GM18867 (cell line): ENCODE data around the gene SVEP1.
A peak's percentile ranks its signal among the peaks of the same experiment; 100 is the strongest.

ENCODE experiments used
- ATAC-seq: cut with Tn5 transposase; IDR thresholded peaks from one replicate; pipeline ENCODE4 v1.9.1; 2021; ENCODE audit warnings: mild to moderate bottlenecking, moderate library complexity; ENCODE audit not compliant: unreplicated experiment

Gene SVEP1

DNA sequence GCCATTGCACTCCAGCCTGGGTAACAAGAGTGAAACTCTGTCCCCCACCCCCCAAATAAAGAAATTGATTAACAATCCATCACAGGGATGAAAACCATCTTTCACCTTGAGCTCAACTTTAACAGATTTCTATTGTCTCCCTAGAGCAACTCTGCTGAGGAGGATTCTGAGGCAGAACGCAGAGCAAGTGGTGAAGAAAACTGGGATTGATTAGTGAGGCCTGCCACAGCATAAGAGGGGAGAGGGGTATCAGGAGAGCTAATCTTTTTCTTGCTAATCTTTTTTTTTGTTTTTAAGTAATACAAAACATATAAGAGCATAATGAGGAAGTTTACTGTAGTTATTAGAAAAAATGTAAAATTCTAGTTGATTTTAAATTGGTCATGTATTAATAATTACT is 250.8 kb downstream of the SVEP1 start:
- no peak for ATAC-seq

DNA sequence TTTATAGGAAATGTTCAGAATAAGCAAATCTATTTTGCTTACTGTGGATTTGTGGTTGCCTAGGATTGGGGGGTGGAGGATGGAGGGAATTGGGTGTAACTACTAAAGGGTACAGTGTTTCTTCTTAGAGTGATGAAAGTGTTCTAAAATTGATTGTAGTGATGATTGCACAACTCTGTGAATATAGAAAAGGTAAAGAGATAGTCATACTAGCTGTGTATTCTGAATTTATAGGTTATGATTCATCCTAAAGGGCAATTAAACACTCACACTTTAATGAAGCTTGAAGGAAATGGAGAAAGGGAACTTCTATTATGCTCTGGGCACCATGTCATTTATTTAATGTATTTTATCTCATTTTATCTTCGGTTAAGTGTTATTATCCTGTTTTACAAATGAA is 251.8 kb downstream of the SVEP1 start:
- no peak for ATAC-seq

DNA sequence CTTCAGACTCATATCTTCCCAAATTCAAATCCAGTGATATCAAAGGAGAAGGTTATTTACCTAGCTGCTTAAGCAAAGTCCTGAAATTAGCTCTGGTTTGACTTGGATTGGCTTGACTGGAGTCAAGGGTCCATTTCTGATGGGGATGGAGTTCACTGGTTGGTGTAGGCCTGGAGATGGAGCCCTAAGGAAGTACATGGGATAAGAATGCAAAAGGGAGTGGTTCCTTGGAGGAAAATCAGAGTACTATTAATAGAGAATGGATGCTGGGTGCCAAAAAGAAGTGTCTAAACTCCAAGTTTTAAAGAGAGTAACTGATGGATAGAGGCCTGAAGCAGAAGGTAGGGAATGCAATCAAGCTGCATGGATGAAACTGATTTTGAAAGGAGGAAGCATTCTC is 255.7 kb downstream of the SVEP1 start:
- no peak for ATAC-seq

DNA sequence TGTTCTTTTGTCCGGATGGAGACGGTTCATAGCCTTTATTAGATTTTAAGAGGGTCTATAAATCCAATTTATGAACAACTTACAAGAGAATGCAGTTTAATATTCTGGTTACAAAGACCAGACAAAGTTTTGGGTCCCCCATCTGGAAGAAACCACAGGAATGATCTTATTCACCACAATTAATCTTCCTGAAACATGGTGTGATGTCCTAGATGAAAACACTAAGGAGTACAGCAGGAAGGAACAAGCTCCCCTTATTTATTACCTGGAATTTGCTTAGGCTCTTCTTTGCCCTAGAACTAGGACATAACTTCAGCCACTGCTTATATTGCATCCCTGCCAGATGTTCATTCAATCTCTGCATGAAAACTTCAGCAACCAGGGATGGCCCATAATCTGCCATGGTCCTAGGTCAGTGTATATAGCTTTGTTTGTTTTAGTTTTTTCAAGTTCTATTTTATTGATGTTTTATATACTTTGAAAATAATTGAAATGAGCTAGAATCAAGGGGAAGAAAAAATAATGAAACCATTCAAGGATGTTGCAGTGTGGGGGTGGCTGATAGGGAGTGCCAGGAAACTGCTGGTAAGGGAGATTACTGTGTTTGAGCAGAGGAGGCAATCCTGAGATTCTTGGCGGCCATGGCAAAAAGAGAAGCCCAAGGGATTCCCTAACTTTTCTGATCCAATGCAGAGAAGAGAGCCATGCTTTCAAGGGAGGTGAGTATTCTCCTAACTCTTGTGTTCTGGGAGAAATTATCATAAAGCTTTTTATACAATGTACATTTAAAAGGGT is 258.7 kb downstream of the SVEP1 start:
- no peak for ATAC-seq

DNA sequence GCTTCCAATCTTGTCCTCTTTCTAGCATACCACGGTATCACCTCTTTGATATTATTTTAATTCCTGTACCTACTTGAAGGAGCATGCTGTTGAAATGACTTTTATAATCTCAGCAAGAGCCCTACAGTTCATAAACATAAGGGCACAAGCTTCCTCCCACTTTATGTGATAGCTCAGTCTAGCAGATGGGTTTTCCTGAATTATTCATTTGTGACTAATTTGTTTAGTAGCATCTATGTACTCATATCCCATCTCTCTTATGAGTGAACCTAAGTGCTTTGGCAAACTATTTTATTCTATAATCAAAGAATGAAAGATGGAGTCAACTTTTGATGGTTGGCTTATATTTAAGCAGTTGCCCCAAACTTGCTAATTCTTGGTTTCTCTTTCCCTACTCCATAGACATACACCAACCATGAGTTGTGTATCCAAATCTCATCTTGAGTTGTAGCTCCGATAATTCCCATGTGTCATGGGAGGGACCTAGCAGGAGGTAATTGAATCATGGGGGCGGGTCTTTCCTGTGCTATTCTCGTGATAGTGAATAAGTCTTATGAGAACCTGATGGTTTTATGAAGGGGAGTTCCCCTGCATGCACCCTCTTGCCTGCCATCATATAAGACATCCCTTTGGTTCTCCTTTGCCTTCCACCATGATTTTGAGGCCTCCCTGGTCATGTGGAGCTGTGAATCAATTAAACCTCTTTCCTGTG is 259.6 kb downstream of the SVEP1 start:
- no peak for ATAC-seq

DNA sequence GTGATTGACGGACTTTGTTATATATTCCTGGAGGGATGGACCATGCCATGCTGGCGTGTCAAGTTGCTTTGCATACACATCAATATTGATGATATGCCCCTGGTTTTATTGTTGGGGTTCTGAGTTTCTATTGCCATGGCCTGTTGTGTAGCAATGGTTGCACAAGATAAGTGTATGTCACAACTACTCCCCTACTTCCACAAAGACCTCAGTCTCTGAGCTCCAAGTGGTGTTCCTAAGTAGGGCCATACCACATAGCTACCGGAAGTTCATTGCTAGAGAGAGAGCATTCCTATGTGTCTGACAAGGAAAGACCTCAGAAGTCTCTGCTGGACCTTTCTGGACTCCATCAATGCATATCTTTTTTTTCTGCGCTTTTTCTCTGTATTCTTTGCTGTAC is 261.6 kb downstream of the SVEP1 start:
- no peak for ATAC-seq

DNA sequence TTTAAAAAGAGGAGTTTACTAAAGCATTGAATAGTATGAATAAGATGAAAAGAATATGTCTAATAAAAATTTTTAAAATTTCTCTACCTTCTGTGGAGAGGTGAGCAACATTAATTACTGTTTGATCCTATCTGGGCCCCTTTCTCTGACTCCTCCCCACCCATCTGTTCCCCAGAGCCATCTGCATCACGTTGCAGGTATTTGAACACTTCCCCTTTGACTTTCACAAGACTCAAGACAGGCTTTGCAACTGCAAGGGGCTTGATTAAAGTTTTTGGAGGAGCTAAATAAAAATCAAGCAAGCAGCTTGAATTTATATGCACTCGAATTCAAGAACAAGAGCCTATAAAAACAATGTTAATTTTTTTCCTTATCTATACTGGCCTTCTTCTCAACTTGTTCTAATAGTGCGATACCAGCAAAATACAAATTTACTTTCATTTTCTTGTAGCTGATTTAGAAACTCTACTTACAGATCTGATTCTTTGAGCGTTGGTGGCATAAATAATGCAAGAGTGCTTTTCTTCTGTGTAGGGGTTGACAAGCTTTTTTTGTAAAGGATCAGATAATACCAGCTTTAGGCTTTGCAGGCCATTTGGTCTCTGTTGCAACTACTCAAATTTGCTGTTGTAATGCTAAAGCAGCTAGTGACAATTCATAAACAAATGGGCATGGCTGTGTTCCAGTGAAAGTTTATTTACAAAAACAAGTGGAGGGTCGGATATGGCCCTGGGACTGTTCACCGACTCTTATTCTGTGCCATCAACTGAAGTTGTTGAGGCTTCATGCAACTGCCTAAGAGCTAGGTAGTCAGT is 263.1 kb downstream of the SVEP1 start:
- peak; percentile 97 for ATAC-seq
